Embryonic facial prominence (tissue), 1 donor: Measurements from ENCODE around the gene TSSK2.

ENCODE experiments used
- DNase-seq: peaks from one replicate; pipeline ENCODE4 v3.0.0-alpha.2; 2016; ENCODE audit errors: extremely low spot score

The TSSK2 gene

GRCh38 chr22:19106886-19107729, 24.0 kb upstream of the TSSK2 start:
- no peak for DNase-seq

- DNase-seq = no peak
Observed at GRCh38 chr22:19107730-19108074, 23.4 kb upstream of the TSSK2 start.

DNA sequence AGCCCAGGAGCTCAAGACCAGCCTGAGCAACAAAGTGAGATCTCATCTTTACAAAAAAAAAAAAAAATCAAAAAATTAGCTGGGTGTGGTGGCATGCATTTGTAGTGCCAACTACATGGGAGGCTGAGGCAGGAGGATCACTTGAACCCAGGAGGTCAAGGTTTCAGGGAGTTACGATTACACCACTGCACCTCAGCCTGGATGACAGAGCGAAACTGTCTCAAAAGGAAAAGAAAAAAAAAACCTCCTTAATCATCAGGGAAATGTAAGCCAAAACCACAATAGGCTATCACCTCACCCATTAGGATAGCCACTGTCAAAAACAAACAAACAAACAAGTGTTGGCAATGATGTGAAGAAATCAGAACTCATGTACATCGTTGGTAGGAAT, 22.3 kb upstream of the TSSK2 start:
- no peak for DNase-seq

DNA sequence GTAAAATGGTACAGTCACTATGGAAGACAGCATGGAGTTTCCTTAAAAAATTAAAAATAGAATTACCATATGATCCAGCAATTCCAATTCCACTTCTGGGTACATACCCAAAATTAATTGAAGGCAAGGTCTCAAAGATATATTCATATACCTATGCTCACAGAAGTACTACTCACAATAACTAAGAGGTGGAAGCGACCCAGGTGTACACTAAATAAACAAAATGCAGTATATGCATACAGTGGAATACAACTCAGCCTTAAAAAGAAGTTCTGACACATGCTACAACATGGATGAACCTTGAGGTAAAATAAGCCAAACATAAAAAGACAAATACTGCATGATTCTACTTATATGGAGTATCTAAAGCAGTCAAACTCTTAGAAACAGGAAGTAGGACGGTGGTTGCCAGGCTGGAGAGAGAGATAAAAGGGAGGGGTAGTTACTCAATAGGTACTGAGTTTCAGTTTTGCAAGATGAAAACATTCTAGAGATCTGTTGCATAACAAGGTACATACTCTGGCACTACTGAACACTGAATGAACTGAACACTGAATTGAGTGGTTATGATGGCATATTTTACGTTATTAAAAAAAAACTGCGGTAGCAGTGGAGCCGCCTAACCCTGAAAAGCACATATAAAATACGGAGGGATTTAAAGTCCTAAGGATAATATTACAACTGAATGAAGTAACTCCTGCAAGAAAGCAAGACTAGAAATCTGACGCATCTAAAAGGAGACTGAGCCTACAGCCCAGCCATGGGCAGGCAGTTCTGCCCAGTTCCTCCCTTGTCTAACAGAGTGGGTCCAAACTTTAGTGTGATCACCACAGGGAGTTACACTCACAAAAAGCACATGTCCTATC, 21.7 kb upstream of the TSSK2 start:
- no peak for DNase-seq

GRCh38 chr22:19110064-19110458, 21.0 kb upstream of the TSSK2 start:
- no peak for DNase-seq

DNA sequence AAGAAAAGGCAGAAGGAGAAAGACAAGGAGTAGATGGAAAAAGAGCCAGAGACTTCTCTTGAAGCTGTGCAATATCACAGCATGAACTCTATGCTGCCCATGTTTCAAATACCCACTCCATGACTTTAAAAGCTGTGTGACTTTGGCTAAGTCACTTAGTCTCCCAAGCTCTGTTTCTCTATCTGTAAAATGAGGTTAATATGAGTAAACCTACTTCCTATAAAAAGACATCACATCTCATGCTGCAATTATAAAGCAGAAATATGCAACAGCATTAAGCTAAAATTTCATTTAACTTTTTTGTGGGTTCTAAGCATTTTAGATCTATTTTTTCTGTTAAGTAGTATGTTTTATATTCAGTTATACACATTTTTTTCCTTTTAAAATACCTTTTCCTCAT, 20.5 kb upstream of the TSSK2 start:
- DNase-seq = no peak

DNA sequence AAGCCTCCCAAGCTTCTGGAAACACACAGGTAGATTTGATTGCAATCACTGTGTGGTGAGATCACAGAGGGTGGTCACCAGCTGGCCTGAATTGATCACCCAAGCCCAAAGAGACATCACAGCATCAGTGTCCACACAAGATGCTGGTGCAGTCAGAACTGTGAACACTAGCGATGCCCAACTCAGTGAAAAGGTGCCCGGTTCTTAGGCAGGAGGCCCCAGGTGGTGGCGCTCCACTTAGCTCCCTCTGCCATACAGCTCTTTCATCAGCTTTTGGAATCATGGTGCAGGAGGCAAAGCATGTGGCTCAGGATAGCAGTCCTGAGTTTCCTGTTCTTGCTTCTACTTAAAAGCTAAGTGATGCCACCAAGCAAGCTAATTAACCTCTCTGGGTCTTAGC, 20.0 kb upstream of the TSSK2 start:
- DNase-seq = no peak

DNA sequence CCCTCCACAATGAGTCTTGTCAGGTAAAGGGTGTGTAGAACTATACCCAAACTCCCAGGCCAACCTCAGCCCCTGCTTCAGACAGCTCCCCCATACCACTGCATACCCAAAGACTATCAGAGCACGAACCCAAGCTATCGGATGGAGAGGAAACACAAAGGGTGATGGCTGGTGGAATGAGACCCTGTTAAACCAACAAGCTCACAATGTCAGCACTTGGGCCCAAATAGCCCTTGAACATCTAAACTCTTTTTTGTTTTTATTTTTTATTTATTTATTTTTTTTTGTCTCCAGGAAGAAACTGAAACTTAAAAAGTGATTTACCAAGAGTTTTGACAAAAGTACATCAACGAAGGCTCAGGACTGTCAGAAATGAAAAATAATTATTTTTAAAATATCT, 19.5 kb upstream of the TSSK2 start:
- no peak for DNase-seq

- DNase-seq = no peak
Observed at GRCh38 chr22:19113429-19113828, 17.7 kb upstream of the TSSK2 start.

DNA sequence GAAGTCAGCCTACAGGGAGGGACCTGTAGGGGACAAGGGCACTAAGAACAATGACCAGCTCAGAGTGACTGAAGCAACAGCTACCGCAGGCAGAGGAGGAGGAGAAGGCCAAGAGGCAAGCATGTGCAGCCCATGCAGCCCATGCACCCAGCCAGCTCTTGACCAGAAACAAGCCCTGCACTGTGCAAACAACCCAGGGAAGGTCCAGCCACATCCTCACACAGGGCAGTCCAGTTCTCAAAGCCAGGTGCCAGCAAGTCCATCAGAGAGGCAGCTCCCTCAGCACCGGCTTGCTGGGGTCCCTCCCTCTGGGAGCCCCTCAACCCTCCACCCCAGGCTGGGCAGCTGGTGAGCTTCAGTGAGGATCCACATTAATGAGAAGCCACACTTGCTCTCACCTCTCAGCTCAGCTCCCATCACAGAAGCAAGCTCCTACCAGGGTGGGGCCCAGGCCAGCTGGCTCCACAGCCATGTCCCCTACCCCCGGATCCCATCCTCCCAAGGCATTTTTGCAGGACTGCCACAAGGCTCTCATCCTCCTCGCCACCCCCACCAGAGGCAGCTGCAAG, 16.0 kb upstream of the TSSK2 start:
- no peak for DNase-seq

DNA sequence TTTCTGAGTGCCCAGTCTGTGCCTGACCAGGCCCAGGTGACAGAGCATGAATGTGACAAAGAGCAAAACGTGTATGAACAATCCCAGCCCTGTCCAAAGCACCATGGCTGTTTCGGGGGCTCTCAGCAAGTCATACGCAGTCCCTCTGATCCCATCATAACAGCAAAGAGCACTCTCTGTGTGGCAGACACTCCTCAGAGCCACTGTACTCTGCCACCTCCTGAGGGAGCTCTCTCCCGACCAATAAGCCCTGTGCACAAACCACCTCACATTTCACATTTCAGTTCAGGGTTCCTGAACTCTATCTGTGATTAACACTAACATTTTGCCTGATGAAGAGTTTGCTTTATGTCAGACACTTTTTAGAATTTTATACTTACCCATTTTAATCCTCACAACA, 15.5 kb upstream of the TSSK2 start:
- DNase-seq = no peak

GRCh38 chr22:19117111-19117512, 14.0 kb upstream of the TSSK2 start:
- no peak for DNase-seq

DNA sequence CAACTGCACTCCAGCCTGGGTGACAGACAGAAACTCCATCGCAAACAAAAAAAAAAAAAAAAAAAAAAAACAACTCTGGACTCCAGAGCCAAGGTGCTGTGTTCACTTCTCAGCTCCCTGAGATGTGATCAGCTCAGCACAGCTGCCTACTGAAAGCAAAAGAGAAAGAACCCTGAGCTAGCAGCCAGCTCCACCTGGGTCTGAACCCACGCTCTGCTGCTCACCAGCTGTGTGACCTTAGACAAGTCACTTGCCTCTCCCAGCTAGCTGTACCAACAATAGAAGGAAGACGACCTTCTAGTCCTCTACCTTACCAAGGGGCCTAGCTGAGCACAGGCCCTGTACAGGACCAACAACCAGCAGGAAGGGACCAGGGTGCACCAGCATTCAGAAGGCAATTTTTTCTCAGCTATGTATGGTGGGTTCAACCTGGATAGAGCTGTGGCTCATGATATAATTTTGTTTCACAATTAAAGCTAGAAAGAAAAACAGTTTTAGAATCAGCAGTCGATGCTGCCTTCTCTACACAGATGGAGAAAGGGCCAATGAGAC, 12.7 kb upstream of the TSSK2 start:
- DNase-seq = no peak

- DNase-seq = no peak
Observed at GRCh38 chr22:19119949-19120348, 11.2 kb upstream of the TSSK2 start.

DNA sequence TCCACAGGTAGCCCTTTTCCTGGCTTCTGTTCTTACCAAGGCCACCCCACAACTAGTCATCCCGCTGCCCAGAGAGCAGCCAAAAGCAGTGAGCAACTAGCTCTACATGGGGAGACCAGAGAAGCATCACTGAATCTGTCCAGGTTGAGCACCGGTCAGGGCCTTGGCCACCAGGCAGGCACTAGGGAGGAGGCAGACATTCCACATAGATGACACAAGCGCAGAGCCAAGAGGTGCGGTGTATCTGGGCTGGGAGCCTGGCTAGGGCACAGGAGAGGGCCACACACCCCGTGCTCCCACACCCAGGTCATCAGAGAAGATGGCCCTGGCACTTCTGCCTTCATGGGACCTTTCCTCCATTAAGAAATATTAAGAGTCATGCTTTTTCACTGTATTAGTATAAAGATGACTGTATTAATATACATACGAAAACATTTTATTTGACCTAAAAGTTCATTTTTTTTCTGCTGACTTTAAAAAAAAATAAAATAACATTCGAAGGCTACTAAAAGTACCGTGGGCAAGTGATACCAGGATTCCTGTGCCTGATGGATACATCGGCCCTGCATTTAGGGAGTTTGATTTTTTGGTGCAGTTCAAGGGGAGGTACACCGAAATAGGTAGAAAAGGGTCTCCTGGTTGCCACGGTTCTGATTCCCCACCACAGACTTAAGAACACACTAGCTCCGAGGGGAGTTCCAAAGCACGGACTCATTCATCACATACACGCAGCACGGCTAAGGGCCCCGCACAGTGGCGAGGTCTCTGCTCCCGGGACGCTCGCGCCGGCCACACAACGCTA, 10.1 kb upstream of the TSSK2 start:
- no peak for DNase-seq

DNA sequence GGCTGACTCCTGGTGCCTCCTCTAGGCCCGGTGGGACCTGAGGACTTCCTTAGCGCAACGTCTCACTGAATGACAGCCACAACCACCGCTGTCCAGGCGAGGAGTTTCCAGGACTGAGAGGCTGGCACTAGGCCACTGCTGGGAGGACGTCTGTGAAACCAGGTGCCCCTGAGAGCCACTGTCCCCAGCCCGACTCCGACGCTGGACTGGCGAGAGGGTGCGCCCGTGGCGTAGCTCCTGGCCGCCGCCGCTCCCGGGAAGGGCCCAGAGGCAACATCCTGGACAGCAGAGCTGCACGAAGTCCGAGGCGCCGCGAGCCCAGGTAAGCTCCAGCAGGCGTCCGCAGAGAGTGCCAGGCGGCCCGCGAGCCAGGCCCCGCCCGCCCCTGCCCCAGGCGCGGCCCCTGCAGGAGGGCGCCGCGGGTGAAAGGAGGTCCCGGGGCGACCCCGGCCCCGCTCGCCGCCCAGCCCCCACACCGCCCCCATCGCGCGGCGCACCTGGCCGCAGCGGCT, 9.4 kb upstream of the TSSK2 start:
- DNase-seq = no peak

GRCh38 chr22:19122143-19122751, 8.9 kb upstream of the TSSK2 start, which contains the start of gene DGCR2:
TSS of gene DGCR2 (minus strand) at chr22:19122412. CDS start at chr22:19122206, 206 bp downstream.
- peak; percentile 96 for DNase-seq

GRCh38 chr22:19122752-19123492, 8.2 kb upstream of the TSSK2 start:
- no peak for DNase-seq

GRCh38 chr22:19123936-19124335, 7.2 kb upstream of the TSSK2 start:
- DNase-seq = no peak

DNA sequence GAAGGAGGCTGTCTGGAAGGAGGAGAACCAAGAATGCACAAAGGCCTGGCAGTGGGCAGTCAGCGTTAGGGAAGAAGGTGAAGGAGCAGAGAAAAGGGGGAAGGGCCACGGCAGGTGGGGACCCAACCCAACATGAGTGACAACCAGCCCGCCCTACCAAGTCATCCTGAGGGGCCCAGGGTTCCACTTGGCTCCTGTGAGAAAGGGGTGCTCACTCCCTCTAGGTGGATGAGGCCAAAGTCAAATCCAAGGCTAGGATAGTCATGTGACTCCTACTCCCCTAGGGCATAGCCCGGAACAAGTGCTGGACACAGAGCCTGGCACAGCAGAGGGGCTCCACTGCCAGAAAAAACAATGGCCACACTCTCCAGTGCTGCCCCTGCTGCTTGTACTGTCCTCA, 6.7 kb upstream of the TSSK2 start:
- DNase-seq = no peak
